Neural progenitor cell (in vitro differentiated cells): Measurements from ENCODE around the gene PCDHB3. TPM values are rescaled to one million over a fixed set of nuclear protein-coding genes. Genes with fewer than 3 reads are reported as not detected.

Experiments used
- total RNA-seq: library from RNA; depleted of rRNA; stranded (reverse); fragments of >200 nt; gene quantifications from 2 replicates; pipeline ENCODE4 v1.2.3, GENCODE V29; 2015; ENCODE audit warnings: low replicate concordance

The PCDHB3 gene
- total RNA-seq, 1 donor from 2014 or later = 5.6 TPM

Other genes starting within 250 kb of the PCDHB3 start
- gene PCDHA10, start 244.6 kb upstream of the PCDHB3 start, total RNA-seq = 8.0 and 11.7 TPM in 2 replicates
- 5.4 and 6.3 TPM in 2 replicates for gene PCDHA11, start 231.5 kb upstream of the PCDHB3 start, total RNA-seq
- 3.4 and 5.9 TPM in 2 replicates for gene PCDHA12, start 225.2 kb upstream of the PCDHB3 start, total RNA-seq
- 1.9 and 2.3 TPM in 2 replicates for gene PCDHA13, start 218.3 kb upstream of the PCDHB3 start, total RNA-seq
- gene PCDHAC1, start 174.2 kb upstream of the PCDHB3 start, total RNA-seq = 2.9 and 5.9 TPM in 2 replicates
- gene PCDHAC2, start 134.0 kb upstream of the PCDHB3 start, total RNA-seq = 1.9 and 2.5 TPM in 2 replicates
- 0.03 and 0.07 TPM in 2 replicates for gene PCDHB1, start 49.1 kb upstream of the PCDHB3 start, total RNA-seq
- 34.2 and 48.4 TPM in 2 replicates for gene PCDHB2, start 5.9 kb upstream of the PCDHB3 start, total RNA-seq
- 1.9 and 2.3 TPM in 2 replicates for gene PCDHB4, start 21.3 kb downstream of the PCDHB3 start, total RNA-seq
- 11.9 and 15.2 TPM in 2 replicates for gene PCDHB5, start 34.7 kb downstream of the PCDHB3 start, total RNA-seq
- 0.90 and 1.5 TPM in 2 replicates for gene PCDHB6, start 49.6 kb downstream of the PCDHB3 start, total RNA-seq
- 0.21 and 0.90 TPM in 2 replicates for gene PCDHB7, start 72.2 kb downstream of the PCDHB3 start, total RNA-seq
- 0.31 TPM in 1 of 2 replicates, not detected in the other for gene PCDHB8, start 77.3 kb downstream of the PCDHB3 start, total RNA-seq
- 4.0 and 4.5 TPM in 2 replicates for gene PCDHB16, start 81.9 kb downstream of the PCDHB3 start, total RNA-seq
- gene PCDHB9, start 86.7 kb downstream of the PCDHB3 start, total RNA-seq = 3.1 and 4.6 TPM in 2 replicates
- gene PCDHB10, start 91.9 kb downstream of the PCDHB3 start, total RNA-seq = 9.3 and 10.4 TPM in 2 replicates
- 3.8 and 4.0 TPM in 2 replicates for gene PCDHB11, start 99.2 kb downstream of the PCDHB3 start, total RNA-seq
- 3.0 and 3.8 TPM in 2 replicates for gene PCDHB12, start 108.2 kb downstream of the PCDHB3 start, total RNA-seq
- gene PCDHB13, start 113.4 kb downstream of the PCDHB3 start, total RNA-seq = 2.4 and 3.0 TPM in 2 replicates
- gene PCDHB14, start 122.9 kb downstream of the PCDHB3 start, total RNA-seq = 7.2 and 7.4 TPM in 2 replicates
- 7.8 and 9.4 TPM in 2 replicates for gene PCDHB15, start 144.9 kb downstream of the PCDHB3 start, total RNA-seq
- gene SLC25A2, start 203.6 kb downstream of the PCDHB3 start, total RNA-seq = 0.22 and 0.96 TPM in 2 replicates
- 121 and 157 TPM in 2 replicates for gene TAF7, start 220.3 kb downstream of the PCDHB3 start, total RNA-seq
- 1.0 and 1.5 TPM in 2 replicates for gene PCDHGA1, start 230.0 kb downstream of the PCDHB3 start, total RNA-seq
- 0.37 and 0.71 TPM in 2 replicates for gene PCDHGA2, start 238.3 kb downstream of the PCDHB3 start, total RNA-seq
- gene PCDHGA3, start 243.4 kb downstream of the PCDHB3 start, total RNA-seq = 0.34 and 0.54 TPM in 2 replicates
- gene PCDHGB1, start 249.6 kb downstream of the PCDHB3 start, total RNA-seq = 3.6 and 4.3 TPM in 2 replicates